H1 (cell line): ENCODE data around the gene AKT1. TPM values are rescaled to one million over a fixed set of nuclear protein-coding genes. Genes with fewer than 3 reads are reported as not detected.

Experiments used
- CREB1 ChIP-seq: IDR thresholded peaks from 2 replicates; pipeline ENCODE4 v1.6.1; 2012; ENCODE audit warnings: inconsistent platforms
- CTBP2 ChIP-seq: IDR thresholded peaks from 2 replicates; pipeline ENCODE4 v1.7.0; 2011; ENCODE audit warnings: borderline replicate concordance, mild to moderate bottlenecking, moderate library complexity, mixed read lengths, low read length; ENCODE audit not compliant: insufficient read depth, insufficient read length
- MAFK ChIP-seq: IDR thresholded peaks from 2 replicates; pipeline ENCODE4 v1.6.1; 2012; ENCODE audit warnings: low read depth, mild to moderate bottlenecking, improper control_type of control experiment, low read length
- RXRA ChIP-seq: IDR thresholded peaks from 2 replicates; pipeline ENCODE4 v1.6.1; 2011; ENCODE audit warnings: low read depth, mild to moderate bottlenecking, low read length, moderate library complexity; ENCODE audit not compliant: insufficient read depth
- SRF ChIP-seq: IDR thresholded peaks from 2 replicates; pipeline ENCODE4 v1.6.1; 2011; ENCODE audit warnings: mild to moderate bottlenecking, low read depth, low read length, moderate library complexity
- TAF7 ChIP-seq: optimal IDR thresholded peaks from 2 replicates; pipeline ENCODE3; 2011; ENCODE audit warnings: low read depth, mild to moderate bottlenecking, inconsistent platforms, low read length, moderate library complexity, borderline replicate concordance
- YY1 ChIP-seq: IDR thresholded peaks from 2 replicates; pipeline ENCODE4 v1.6.1; 2011; ENCODE audit warnings: low read depth, mild to moderate bottlenecking, low read length
- polyA plus RNA-seq, 7 experiments: library from polyadenylated mRNA; depleted of rRNA in 3 of 7; stranded (reverse) in 5 of 7; unstranded in 2 of 7; fragments of >200 nt in 5 of 7; fragments of 200-250 nt in 2 of 7; gene quantifications; 1 replicate in 5 of 7; 2 replicates in 1 of 7; 4 replicates in 1 of 7; pipeline versions ENCODE4 v1.2.1 to v1.2.3, GENCODE V29; 2011 to 2013; ENCODE audit warnings: missing spikeins in 2 of 7, mixed read lengths in 2 of 7
- total RNA-seq: library from RNA; stranded (reverse); fragmentation: NEBNext Ultra II Directional; extraction: Animal tissue kit (Norgen Biotek cat#: 25700); gene quantifications from 2 replicates; pipeline ENCODE4 v1.2.1, GENCODE V29; 2021
- TF ChIP-seq, protein P1 (sequence below): fragments of 300-600 bp; sonication (generic); IDR thresholded peaks from 2 replicates; pipeline ENCODE4 v1.7.1; 2012; ENCODE audit warnings: low read length, moderate library complexity, mild to moderate bottlenecking, inconsistent platforms; ENCODE audit not compliant: insufficient replicate concordance

Gene AKT1
- total and polyA plus RNA-seq, 2 of the 8 experiments (the other 6 are each of a cell fraction or from before 2014, with no cell fraction given): 68.1 to 71.5 TPM

DNA sequence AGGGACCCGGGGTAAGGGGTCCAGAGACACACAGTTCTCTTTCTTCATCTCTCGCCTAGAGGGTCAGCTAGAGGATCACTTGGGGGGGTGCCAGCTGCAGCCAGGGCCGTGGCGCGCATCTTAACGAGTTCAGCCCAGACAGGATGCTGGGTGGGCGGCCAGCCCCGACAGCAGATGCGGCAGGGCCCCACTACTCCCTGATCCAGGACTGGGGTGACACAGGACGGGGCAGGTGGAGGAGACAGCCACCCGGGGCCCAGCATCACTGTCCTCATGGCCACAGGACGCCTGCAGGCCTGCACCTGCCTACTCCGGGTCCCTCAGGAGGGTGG is 12.8 kb downstream of the AKT1 start (continued):
- TF ChIP-seq, protein P1, sequence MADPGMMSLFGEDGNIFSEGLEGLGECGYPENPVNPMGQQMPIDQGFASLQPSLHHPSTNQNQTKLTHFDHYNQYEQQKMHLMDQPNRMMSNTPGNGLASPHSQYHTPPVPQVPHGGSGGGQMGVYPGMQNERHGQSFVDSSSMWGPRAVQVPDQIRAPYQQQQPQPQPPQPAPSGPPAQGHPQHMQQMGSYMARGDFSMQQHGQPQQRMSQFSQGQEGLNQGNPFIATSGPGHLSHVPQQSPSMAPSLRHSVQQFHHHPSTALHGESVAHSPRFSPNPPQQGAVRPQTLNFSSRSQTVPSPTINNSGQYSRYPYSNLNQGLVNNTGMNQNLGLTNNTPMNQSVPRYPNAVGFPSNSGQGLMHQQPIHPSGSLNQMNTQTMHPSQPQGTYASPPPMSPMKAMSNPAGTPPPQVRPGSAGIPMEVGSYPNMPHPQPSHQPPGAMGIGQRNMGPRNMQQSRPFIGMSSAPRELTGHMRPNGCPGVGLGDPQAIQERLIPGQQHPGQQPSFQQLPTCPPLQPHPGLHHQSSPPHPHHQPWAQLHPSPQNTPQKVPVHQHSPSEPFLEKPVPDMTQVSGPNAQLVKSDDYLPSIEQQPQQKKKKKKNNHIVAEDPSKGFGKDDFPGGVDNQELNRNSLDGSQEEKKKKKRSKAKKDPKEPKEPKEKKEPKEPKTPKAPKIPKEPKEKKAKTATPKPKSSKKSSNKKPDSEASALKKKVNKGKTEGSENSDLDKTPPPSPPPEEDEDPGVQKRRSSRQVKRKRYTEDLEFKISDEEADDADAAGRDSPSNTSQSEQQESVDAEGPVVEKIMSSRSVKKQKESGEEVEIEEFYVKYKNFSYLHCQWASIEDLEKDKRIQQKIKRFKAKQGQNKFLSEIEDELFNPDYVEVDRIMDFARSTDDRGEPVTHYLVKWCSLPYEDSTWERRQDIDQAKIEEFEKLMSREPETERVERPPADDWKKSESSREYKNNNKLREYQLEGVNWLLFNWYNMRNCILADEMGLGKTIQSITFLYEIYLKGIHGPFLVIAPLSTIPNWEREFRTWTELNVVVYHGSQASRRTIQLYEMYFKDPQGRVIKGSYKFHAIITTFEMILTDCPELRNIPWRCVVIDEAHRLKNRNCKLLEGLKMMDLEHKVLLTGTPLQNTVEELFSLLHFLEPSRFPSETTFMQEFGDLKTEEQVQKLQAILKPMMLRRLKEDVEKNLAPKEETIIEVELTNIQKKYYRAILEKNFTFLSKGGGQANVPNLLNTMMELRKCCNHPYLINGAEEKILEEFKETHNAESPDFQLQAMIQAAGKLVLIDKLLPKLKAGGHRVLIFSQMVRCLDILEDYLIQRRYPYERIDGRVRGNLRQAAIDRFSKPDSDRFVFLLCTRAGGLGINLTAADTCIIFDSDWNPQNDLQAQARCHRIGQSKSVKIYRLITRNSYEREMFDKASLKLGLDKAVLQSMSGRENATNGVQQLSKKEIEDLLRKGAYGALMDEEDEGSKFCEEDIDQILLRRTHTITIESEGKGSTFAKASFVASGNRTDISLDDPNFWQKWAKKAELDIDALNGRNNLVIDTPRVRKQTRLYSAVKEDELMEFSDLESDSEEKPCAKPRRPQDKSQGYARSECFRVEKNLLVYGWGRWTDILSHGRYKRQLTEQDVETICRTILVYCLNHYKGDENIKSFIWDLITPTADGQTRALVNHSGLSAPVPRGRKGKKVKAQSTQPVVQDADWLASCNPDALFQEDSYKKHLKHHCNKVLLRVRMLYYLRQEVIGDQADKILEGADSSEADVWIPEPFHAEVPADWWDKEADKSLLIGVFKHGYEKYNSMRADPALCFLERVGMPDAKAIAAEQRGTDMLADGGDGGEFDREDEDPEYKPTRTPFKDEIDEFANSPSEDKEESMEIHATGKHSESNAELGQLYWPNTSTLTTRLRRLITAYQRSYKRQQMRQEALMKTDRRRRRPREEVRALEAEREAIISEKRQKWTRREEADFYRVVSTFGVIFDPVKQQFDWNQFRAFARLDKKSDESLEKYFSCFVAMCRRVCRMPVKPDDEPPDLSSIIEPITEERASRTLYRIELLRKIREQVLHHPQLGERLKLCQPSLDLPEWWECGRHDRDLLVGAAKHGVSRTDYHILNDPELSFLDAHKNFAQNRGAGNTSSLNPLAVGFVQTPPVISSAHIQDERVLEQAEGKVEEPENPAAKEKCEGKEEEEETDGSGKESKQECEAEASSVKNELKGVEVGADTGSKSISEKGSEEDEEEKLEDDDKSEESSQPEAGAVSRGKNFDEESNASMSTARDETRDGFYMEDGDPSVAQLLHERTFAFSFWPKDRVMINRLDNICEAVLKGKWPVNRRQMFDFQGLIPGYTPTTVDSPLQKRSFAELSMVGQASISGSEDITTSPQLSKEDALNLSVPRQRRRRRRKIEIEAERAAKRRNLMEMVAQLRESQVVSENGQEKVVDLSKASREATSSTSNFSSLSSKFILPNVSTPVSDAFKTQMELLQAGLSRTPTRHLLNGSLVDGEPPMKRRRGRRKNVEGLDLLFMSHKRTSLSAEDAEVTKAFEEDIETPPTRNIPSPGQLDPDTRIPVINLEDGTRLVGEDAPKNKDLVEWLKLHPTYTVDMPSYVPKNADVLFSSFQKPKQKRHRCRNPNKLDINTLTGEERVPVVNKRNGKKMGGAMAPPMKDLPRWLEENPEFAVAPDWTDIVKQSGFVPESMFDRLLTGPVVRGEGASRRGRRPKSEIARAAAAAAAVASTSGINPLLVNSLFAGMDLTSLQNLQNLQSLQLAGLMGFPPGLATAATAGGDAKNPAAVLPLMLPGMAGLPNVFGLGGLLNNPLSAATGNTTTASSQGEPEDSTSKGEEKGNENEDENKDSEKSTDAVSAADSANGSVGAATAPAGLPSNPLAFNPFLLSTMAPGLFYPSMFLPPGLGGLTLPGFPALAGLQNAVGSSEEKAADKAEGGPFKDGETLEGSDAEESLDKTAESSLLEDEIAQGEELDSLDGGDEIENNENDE: no peak
- TF ChIP-seq CTBP2 (no peak), MAFK (no peak), CREB1 (no peak), RXRA (no peak), YY1 (no peak), SRF (no peak), TAF7 (no peak)
